Epithelial cell of proximal tubule (primary cell): ENCODE measurements around the gene THBS3. TPM values are rescaled to one million over a fixed set of nuclear protein-coding genes. Genes with fewer than 3 reads are reported as not detected.

Experiments used
- DNase-seq: peaks from one replicate; pipeline ENCODE4 v3.0.0-alpha.2; 2011; ENCODE audit warnings: low read depth
- H3K4me3 ChIP-seq: 2 replicates; pipeline ENCODE4 v1.5.1; 2011; ENCODE audit warnings: low read depth, mild to moderate bottlenecking, low read length
- CTCF ChIP-seq: conservative IDR thresholded peaks from 2 replicates; pipeline ENCODE4 v1.5.1; 2012; ENCODE audit warnings: low read depth, mild to moderate bottlenecking, low read length
- total RNA-seq: library from RNA; depleted of rRNA; stranded (reverse); fragments of >200 nt; gene quantifications from 2 replicates; pipeline ENCODE4 v1.2.3, GENCODE V29; 2015

The THBS3 gene
- total RNA-seq, 1 donor from 2014 or later: 13.2 TPM

- no peak for DNase-seq
- TF ChIP-seq CTCF: no peak
- no peak overlapping the region for H3K4me3 ChIP-seq
These were observed 21.5 kb downstream of the THBS3 start for GRCh38 chr1:155186067-155186793.

- DNase-seq: no peak
- H3K4me3 ChIP-seq: no peak overlapping the region
- TF ChIP-seq CTCF: no peak
These were observed 22.0 kb downstream of the THBS3 start for GRCh38 chr1:155185783-155186066.

- H3K4me3 ChIP-seq: no peak overlapping the region
- DNase-seq: no peak
- no peak for TF ChIP-seq CTCF
These were observed 22.6 kb downstream of the THBS3 start for GRCh38 chr1:155184835-155185782.

- TF ChIP-seq CTCF: no peak
- no peak overlapping the region for H3K4me3 ChIP-seq
- no peak for DNase-seq
These were observed 23.3 kb downstream of the THBS3 start for GRCh38 chr1:155184351-155184811.

- no peak for TF ChIP-seq CTCF
- no peak overlapping the region for H3K4me3 ChIP-seq
- DNase-seq: no peak
These were observed 23.9 kb downstream of the THBS3 start for GRCh38 chr1:155183775-155184221.

GRCh38 chr1:155182052-155182550 lies 25.6 kb downstream of the THBS3 start:
- no peak overlapping the region for H3K4me3 ChIP-seq
- TF ChIP-seq CTCF: no peak
- DNase-seq: no peak
